Measurements from ENCODE around the gene OSMR.

Gene OSMR

DNA sequence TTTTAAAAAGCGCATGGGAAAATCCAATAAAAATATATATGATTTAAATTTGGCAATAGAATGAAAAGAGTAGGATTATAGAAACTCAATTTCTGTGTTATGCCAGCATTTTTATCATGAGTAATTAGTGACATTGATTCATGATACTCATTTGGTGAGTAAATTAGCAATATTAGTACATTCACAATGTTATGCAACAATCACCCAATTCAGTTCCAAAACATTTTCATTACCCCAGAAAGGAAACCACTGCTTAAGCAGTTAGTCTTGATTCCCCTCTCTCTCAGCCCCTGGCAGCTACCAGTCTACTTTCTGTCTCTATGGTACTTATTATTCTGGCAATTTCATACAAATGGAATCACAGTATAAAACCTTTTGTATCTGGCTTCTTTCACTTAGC lies 27.0 kb downstream of the OSMR start:
- FAIRE-seq, result no peak

- no peak for FAIRE-seq
Measured at GRCh38 chr5:38874948-38875456, 29.2 kb downstream of the OSMR start.

- no peak for FAIRE-seq
Measured at GRCh38 chr5:38878391-38879077, 32.7 kb downstream of the OSMR start.

DNA sequence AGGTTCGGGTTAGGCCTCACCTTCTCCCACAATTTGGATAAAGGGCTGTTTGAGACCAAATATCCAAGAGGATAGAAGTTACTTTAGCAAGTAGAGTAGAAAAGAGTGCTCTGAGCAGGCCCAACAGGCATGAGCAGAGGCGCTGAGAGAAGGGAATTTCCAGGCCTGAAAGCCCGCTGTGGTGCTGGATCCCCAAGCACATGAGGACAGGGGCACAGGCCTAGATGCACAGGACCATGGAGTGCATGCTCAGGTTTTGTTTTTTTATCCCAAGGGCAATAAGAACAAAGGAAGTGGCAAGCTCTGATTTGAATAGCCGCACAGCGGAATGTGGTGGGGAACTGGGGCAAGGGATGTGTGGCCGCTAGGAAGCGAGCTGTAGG lies 33.3 kb downstream of the OSMR start:
- no peak for FAIRE-seq

- FAIRE-seq, result no peak
Measured at GRCh38 chr5:38883842-38884241, 38.0 kb downstream of the OSMR start.

- no peak for FAIRE-seq
Measured at GRCh38 chr5:38885208-38885607, 39.4 kb downstream of the OSMR start.

GRCh38 chr5:38888041-38888440 lies 42.2 kb downstream of the OSMR start:
- no peak for FAIRE-seq

- FAIRE-seq, result peak; percentile 46
Measured at GRCh38 chr5:38889424-38889823, 43.6 kb downstream of the OSMR start.

GRCh38 chr5:38891563-38891962 lies 45.8 kb downstream of the OSMR start:
- no peak for FAIRE-seq

- no peak for FAIRE-seq
Measured at GRCh38 chr5:38892363-38892762, 46.6 kb downstream of the OSMR start.

- no peak for FAIRE-seq
Measured at GRCh38 chr5:38896760-38897159, 50.9 kb downstream of the OSMR start.

- no peak for FAIRE-seq
Measured at GRCh38 chr5:38899936-38900335, 54.1 kb downstream of the OSMR start.

GRCh38 chr5:38905516-38905915 lies 59.7 kb downstream of the OSMR start:
- no peak for FAIRE-seq

GRCh38 chr5:38906503-38906902 lies 60.7 kb downstream of the OSMR start:
- FAIRE-seq, result peak; percentile 16

GRCh38 chr5:38911933-38912332 lies 66.1 kb downstream of the OSMR start:
- no peak for FAIRE-seq

DNA sequence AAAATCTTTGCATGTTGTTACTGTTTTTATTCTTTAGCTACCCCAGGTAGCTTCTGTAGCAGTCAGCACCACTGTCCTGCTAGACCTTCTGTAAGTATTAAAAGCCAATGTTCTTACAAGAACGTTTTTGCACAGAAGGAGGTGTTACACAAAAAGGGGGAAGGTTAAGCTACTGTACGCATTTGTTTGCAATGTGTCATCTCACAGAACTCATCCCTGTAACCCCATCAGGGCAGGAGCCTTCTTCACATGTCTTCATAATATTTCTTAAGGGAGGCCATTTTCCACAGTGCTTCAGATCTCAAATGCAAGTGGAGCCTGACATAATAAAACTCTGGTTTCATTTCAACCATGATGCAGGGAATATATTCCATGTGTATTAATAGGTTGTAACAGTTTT lies 67.9 kb downstream of the OSMR start:
- no peak for FAIRE-seq

DNA sequence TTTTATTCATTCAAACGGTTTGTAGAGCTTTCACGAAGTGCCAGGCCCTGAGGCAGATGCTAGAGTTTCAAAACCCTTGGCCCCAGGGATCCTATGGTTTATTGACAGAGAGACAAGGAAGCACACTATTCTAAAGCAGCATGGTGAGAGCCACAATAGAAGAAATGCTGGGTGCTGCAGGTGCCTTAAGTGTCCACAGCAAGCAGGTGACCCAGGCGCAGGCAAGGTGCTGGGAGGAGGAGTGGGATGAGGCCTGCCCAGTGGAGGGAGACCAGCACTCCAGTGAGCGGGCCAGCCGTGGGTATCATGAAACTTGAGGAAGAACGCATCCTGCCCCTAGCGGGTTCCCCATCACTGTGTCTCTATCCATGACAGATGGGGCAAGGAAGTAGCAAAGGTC lies 71.0 kb downstream of the OSMR start:
- FAIRE-seq, result no peak

DNA sequence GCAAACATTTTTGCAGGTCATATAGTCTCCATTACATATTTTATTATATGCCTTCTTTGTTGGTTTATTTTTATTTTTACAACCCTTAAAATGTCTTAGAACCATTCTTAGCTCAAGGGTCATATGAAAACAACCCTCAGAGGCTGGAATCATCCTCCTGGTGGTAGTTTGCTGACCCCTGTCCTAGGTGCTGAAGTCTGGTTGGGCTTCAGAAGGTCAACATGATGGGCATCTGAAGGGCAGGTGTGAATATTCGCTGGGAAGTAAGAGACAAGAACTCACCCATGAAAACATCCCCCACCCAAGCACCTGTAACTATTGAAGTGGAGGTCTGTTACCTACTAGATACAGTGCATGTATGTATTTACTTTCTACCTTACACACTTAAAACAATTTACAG lies 75.4 kb downstream of the OSMR start:
- FAIRE-seq, result no peak

DNA sequence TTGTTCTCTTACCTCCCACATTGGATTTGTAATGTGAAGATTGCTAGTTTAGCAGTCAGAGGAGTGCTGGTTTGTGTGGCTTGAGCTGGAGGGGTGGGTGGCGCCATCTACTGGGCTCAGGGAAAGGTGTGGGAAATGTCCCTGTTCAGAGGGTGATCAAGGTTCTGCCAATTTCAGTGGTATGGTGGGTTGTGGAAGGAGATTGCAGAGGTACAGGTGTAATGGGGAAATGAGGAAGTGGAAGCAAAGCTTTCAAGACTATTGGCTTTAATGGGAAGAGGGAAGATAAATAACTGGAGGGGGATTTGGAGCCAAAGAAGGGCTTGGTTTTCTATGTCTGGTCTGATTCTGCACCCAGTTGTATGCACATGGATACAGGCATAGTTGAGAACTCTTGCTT lies 76.4 kb downstream of the OSMR start:
- FAIRE-seq, result no peak

- FAIRE-seq, result no peak
Measured at GRCh38 chr5:38923661-38924451, 78.0 kb downstream of the OSMR start.

GRCh38 chr5:38925154-38925925 lies 79.5 kb downstream of the OSMR start:
- no peak for FAIRE-seq

DNA sequence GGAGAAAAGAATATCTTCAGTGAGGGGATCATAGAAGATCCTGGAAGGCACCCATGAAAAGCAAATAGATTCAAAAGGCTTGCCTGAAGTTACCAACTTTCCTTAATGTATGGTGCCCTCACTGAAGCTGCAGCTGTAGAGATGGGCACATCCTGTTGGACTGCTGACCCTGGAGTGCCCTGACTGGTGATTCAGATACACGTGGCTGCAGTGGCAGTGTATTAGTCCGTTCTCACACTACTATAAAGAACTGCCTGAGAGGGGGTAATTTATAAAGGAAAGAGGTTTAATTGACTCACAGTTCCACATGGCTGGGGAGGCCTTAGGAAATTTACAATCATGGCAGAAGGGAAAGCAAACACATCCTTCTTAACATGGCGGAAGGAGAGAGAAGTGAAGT lies 80.3 kb downstream of the OSMR start:
- FAIRE-seq, result no peak

DNA sequence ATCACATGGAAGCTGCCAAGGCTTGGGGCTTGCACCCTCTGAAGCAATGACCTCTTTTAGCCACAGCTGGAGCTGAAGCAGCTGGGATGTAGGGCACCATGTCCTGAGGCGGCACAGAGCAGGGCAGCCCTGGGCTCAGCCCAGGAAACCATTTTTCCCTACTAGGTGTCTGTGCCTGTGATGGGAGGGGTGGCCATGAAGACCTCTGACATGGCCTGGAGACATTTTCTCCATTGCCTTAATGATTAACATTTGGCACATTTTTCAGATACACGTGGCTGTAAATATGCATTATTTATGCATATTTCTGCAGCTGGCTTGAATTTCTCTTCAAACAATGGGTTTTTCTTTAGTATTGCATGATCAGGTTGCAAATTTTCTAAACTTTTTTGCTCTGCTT lies 81.7 kb downstream of the OSMR start:
- FAIRE-seq, result no peak

DNA sequence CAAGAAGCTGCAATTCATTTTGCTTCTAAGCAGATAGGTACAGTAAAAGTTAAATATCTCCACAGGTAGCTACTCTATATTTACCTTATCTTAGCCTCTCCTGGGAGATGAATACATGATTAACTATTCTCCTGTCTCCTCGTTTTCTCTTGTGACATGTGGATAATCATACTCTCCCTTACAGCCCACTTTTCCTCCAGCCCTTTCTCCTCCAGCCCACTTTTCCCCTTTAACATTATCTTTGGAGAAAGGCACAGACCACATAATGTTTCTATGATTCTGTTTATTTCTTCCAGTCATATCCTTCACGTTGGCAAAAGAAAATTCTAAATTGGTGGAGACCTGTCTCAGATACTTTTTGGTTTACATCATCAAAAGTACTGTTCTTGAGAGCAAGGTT lies 84.0 kb downstream of the OSMR start:
- FAIRE-seq, result no peak

Measured in A204.1 (cell line).